Colonic mucosa (tissue), 4 donors: ENCODE measurements around the gene MOCS3. TPM values are rescaled to one million over a fixed set of nuclear protein-coding genes. Genes with fewer than 3 reads are reported as not detected.

ENCODE experiments used
- DNase-seq: peaks from one replicate; pipeline ENCODE4 v3.0.0-alpha.2; 2020
- H3K27ac ChIP-seq: fragments of 200-600 bp; one replicate; pipeline ENCODE4 v1.8.0; 2021
- H3K27me3 ChIP-seq: fragments of 200-600 bp; one replicate; pipeline ENCODE4 v1.8.0; 2021
- H3K36me3 ChIP-seq: fragments of 200-600 bp; one replicate; pipeline ENCODE4 v1.8.0; 2021
- H3K4me1 ChIP-seq: fragments of 200-600 bp; one replicate; pipeline ENCODE4 v1.8.0; 2021; ENCODE audit warnings: mild to moderate bottlenecking
- H3K4me3 ChIP-seq: fragments of 200-600 bp; one replicate; pipeline ENCODE4 v1.8.0; 2021
- H3K9ac ChIP-seq, 2 donors: one replicate each; pipeline ENCODE4 v1.7.0; 2013; ENCODE audit warnings: control low read depth in 2 of 2, low read depth in 2 of 2, low read length in 2 of 2
- H3K9me3 ChIP-seq: fragments of 200-600 bp; one replicate; pipeline ENCODE4 v1.8.0; 2021
- intact Hi-C: fragments of 100-400 bp; cut with DNase I; formaldehyde crosslinking; loops from one replicate; pipeline ENCODE4 v1.14.1; 2022
- total RNA-seq, 2 donors: library from RNA; stranded (reverse); fragmentation: NEBNext Ultra II Directional in 1 of 2; extraction: Animal tissue kit (Norgen Biotek cat#: 25700) in 1 of 2; gene quantifications; one replicate each; pipeline ENCODE4 v1.2.1, GENCODE V29; 2021
- TF ChIP-seq, protein P1 (sequence below): fragments of 200-600 bp; IDR thresholded peaks from one replicate; pipeline ENCODE4 v1.8.0; 2022; ENCODE audit warnings: antibody characterized with exemption, mild to moderate bottlenecking
- donor health status: healthy.
- donor health status: DM: no; HTN: no; CAD: no.
- donor health status: DM: no; HTN: no; CAD: no.

The MOCS3 gene
- total RNA-seq, 2 donors from 2014 or later: 4.6 to 5.1 TPM

DNA sequence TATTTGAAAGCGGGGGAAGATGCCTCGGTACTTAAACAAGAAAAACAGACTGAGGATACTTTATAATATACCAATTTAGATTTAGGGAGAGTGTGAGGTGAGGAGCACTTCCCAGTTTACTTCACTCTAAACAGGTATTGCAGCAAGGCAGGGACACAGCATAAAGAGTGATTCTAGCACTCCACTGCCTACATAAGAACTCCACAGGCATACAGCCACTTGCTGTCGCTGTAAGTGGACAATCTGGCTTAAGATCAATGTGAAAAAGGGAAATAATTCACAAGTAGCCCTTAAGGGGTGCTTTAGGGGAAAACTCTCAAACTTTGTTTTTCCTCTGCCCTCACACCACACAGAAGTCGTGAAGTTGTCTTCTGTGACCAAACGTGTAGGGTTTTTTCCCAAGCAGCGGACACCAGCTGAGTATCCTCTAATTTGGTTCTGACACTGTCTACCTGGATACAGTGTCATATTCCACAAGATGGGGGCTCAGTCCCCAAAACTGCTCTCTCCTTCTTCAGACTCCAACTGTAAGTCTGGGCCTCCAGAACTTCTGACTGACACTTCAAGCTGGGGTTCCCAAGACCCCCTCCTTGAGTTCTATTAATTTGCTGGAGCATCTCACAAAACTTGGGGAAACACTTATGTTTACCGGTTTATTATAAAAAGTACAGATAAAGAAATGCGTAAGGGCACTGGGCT lies 36.7 kb upstream of the MOCS3 start:
- DNase-seq: no peak
- peaks cover 6% of the 10 kb centered on the region for H3K4me1 ChIP-seq
- H3K27ac ChIP-seq: no peak overlapping the region
- H3K9me3 ChIP-seq: no peaks in the 10 kb centered on the region
- H3K4me3 ChIP-seq: no peak overlapping the region
- intact Hi-C loops: no loop called here
- no peaks in the 10 kb centered on the region for H3K27me3 ChIP-seq
- H3K36me3 ChIP-seq: no peaks in the 10 kb centered on the region
- TF ChIP-seq, protein P1, sequence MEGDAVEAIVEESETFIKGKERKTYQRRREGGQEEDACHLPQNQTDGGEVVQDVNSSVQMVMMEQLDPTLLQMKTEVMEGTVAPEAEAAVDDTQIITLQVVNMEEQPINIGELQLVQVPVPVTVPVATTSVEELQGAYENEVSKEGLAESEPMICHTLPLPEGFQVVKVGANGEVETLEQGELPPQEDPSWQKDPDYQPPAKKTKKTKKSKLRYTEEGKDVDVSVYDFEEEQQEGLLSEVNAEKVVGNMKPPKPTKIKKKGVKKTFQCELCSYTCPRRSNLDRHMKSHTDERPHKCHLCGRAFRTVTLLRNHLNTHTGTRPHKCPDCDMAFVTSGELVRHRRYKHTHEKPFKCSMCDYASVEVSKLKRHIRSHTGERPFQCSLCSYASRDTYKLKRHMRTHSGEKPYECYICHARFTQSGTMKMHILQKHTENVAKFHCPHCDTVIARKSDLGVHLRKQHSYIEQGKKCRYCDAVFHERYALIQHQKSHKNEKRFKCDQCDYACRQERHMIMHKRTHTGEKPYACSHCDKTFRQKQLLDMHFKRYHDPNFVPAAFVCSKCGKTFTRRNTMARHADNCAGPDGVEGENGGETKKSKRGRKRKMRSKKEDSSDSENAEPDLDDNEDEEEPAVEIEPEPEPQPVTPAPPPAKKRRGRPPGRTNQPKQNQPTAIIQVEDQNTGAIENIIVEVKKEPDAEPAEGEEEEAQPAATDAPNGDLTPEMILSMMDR: no peak
- H3K9ac ChIP-seq: no peak overlapping the region

DNA sequence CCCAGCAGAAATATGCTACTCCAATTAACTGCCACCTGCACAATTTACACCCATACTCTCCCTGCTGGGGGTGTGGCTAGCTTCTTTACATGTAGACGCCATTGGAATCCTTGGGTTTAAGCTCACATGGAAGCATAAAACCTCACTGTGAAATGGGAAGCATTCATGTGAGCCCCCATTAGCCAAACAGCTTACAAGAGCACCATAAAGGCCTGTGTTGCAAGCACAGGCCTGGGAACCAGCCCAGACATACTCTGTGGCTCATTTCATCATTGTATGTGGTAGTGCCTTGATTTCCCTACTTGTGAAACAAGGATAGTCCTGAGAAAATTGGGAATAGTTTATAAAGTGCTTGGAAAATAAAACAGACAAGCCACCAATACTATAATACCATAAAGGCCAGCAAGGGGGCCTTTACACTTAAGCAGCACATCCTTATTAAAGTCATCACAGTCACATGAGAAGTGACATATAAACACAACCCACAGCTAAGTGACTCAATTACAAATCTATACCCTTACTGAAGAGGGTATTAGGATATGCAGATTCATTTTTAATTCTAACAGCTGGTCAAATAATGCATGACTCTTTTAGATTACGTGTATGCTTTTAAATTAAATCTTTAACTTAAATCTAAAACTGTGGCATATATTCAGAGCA lies 34.2 kb upstream of the MOCS3 start:
- TF ChIP-seq, protein P1: no peak
- DNase-seq: no peak
- H3K9ac ChIP-seq: no peak overlapping the region
- no peaks in the 10 kb centered on the region for H3K27me3 ChIP-seq
- H3K4me1 ChIP-seq: peaks cover 14% of the 10 kb centered on the region
- H3K4me3 ChIP-seq: no peak overlapping the region
- H3K27ac ChIP-seq: no peak overlapping the region
- H3K9me3 ChIP-seq: no peaks in the 10 kb centered on the region
- no peaks in the 10 kb centered on the region for H3K36me3 ChIP-seq
- intact Hi-C loops: no loop called here

DNA sequence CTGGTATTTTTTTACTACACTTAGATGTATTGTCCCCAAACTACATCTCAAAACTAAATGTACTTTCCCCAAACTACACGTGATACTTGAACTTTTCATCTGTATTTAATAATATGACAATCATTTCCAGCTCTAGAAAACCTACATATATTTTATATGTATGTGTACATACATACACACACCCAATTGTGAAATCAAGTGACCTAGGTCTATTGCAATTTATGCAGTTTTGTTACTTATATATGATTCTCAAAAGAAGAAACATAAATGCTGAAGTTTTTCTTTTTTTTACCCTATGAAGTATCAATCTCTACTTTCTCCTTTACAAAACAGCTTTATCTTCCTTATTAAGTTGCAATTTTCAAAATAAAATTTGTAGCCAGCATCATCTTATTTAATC lies 32.1 kb upstream of the MOCS3 start:
- Histone ChIP-seq H3K27me3 (no peaks in the 10 kb centered on the region), H3K4me1 (peaks cover 14% of the 10 kb centered on the region), H3K27ac (no peak overlapping the region), H3K36me3 (no peaks in the 10 kb centered on the region), H3K9me3 (no peaks in the 10 kb centered on the region), H3K4me3 (no peak overlapping the region), H3K9ac (no peak overlapping the region)
- TF ChIP-seq, protein P1: no peak
- no peak for DNase-seq
- intact Hi-C loops: loop anchor here (5.0 kb wide), 1 partner anchor 134 kb away; no protein-coding TSS in a partner anchor

DNA sequence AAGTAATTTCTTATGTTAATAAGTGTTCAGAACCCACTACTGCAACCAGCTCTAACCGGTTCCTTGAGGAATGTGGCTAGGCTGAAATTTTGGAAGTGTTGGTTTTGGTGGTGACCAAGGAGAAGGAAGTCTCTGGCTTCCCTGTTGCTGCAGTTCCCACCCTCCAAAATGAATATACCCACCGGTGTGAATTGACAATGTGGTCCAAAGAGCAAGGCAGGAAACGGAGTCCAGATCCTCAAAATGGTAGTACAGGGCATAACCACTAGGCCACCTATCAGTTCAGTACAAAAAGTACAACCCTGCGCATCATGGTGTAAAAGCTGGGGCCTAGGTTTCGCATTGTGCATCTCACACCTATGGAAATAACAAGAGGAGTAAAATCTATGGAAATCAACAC lies 30.1 kb upstream of the MOCS3 start:
- Histone ChIP-seq H3K9ac (no peak overlapping the region), H3K27ac (no peak overlapping the region), H3K4me1 (peaks cover 14% of the 10 kb centered on the region), H3K36me3 (no peaks in the 10 kb centered on the region), H3K9me3 (no peaks in the 10 kb centered on the region), H3K4me3 (no peak overlapping the region), H3K27me3 (no peaks in the 10 kb centered on the region)
- no peak for DNase-seq
- intact Hi-C loops: loop anchor here (5.0 kb wide), 1 partner anchor 136 kb away; no protein-coding TSS in a partner anchor
- TF ChIP-seq, protein P1: no peak

DNA sequence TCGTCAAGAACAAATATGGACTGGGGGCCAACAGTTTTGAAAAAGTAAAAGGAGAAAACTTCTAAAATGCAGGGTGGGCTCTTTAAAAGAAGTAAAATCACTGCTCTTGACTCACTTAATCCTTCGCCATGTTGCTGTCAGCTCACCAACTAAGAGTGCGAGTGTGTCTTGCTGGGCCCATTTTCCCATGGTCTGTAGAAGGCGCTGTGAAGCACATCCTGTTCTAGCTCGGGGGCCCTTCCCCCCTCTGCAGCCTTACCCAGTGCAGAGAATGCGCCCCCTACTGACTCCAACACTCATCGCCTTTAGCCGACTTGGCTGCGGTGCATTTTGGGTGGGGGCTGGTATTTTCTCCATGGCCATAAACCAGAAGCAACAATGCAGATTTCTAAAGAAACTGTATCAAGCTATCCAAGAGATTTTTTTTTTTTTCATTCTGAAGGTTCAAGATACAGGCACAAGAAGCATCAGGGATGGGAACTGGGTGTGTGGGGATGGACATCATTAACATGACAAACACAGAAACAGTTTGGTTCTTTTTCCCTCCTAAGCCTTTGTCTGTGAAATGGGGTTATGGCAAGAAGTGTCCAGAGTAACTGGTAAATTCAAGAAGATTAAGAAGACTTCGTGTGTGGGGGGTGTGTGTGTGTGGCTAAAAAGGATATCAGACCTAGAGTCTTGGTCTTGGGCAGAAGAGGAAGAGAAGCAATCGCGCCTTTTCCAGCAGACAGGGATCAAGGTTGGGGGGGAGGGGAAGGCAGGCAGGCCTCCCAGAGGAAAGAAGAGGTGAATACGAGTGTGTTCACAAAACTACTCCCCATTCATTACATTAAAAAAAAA lies 29.1 kb upstream of the MOCS3 start:
- H3K4me1 ChIP-seq: peaks cover 13% of the 10 kb centered on the region

More for the DNA sequence above, 29.1 kb upstream of the MOCS3 start:
- Histone ChIP-seq H3K27me3 (no peaks in the 10 kb centered on the region), H3K27ac (peak overlapping the region; percentile 62), H3K9ac (peak overlapping the region; percentile 63 to 85), H3K9me3 (no peaks in the 10 kb centered on the region), H3K4me3 (peak overlapping the region; percentile 71), H3K36me3 (no peaks in the 10 kb centered on the region)
- intact Hi-C loops: loop anchor here (5.0 kb wide), 1 partner anchor 137 kb away; no protein-coding TSS in a partner anchor
- TF ChIP-seq, protein P1: peak; percentile 94
- peak; percentile 95 for DNase-seq
